ENCODE data around the gene LAMTOR3. TPM values are rescaled to one million over a fixed set of nuclear protein-coding genes. Genes with fewer than 3 reads are reported as not detected.

Gene LAMTOR3
- total RNA-seq, 5 donors from 2014 or later (not counting 1 experiment from before 2014, with no cell fraction given): 17.5 to 25.0 (median 19.4) TPM

GRCh38 chr4:99828477-99828876 lies 65.8 kb downstream of the LAMTOR3 start:
- no peaks in the 10 kb centered on the region for H3K9me3 ChIP-seq
- ChIA-PET POLR2A (interaction anchor here in 1 of 2 donors (0.6 kb wide), 3 partner anchors 9 to 302 kb away, joined by 3 to 4 read pairs (median 3); no protein-coding TSS in a partner anchor), CTCF (interaction anchor here (0.6 to 1.4 kb wide), 3 partner anchors 17 to 25 kb away, joined by 3 to 5 read pairs (median 4); no protein-coding TSS in a partner anchor)
- H3K27me3 Mint-ChIP-seq: no peaks in the 10 kb centered on the region
- DNase-seq: no peak
- peaks cover 0 to 2% of the 10 kb centered on the region in 2 donors for H3K36me3 ChIP-seq (ENCODE audit: control insufficient read depth in 2 of 2, extremely low read depth in 1 of 2, insufficient read depth in 1 of 2, low read length in 1 of 2)
- H3K36me3 Mint-ChIP-seq: peaks cover 36% of the 10 kb centered on the region
- peaks cover 20 to 55% (median 41%) of the 10 kb centered on the region in 3 donors for H3K4me1 Mint-ChIP-seq
- no peak overlapping the region for H3K4me3 Mint-ChIP-seq
- no peaks in the 10 kb centered on the region for H3K27me3 ChIP-seq (replicated peaks in 1 of 2; ENCODE audit: control insufficient read depth in 2 of 2, extremely low read depth in 1 of 2, insufficient read depth in 2 of 2, low read length in 1 of 2)
- no peak for ATAC-seq (replicated peaks in 1 of 4)
- no peak overlapping the region for H3K27ac ChIP-seq (ENCODE audit: low read length)
- H3K9me3 Mint-ChIP-seq: no peaks in the 10 kb centered on the region
- WGBS (ENCODE audit: insufficient coverage): 80% methylated on average over 1 of the region's 1 CpG
- no peaks in the 10 kb centered on the region for H3K4me1 ChIP-seq (ENCODE audit: control insufficient read depth in 1 of 2, extremely low read depth in 1 of 2, insufficient read depth in 2 of 2, low read length in 2 of 2)
- H3K27ac Mint-ChIP-seq: peak overlapping the region; percentile 4 to 24
- H3K4me3 ChIP-seq (ENCODE audit: control insufficient read depth in 1 of 2, extremely low read depth in 1 of 2, low read length in 1 of 2): no peak overlapping the region

Other genes with a start within 250 kb of the LAMTOR3 start
- gene C4orf54, start 236.6 kb downstream of the LAMTOR3 start, total RNA-seq: not detected
- 10 to 100 TPM; 12.9 to 18.7 (median 14.3) TPM for gene DAPP1, start 77.6 kb downstream of the LAMTOR3 start, total RNA-seq
- 10 to 100 TPM; 48.9 to 66.5 (median 61.7) TPM for gene DNAJB14, start 52.2 kb upstream of the LAMTOR3 start, total RNA-seq
- gene H2AZ1, start 55.8 kb upstream of the LAMTOR3 start, total RNA-seq: 100 to 1,000 TPM in 4 of 5 donors, 10 to 100 TPM in 1; 93.9 to 146 (median 131) TPM